IMR-90 (cell line): ENCODE results near the gene HRH1. TPM values are rescaled to one million over a fixed set of nuclear protein-coding genes. Genes with fewer than 3 reads are reported as not detected.
A peak's percentile ranks its signal among the peaks of the same experiment; 100 is the strongest.

ENCODE experiments used
- ATAC-seq: fragments of 200-7000 bp; cut with Tn5 transposase; 2 replicates; pipeline ENCODE4 v1.9.1; 2020; ENCODE audit warnings: low read depth, mild to moderate bottlenecking, moderate library complexity
- BruUV-seq: library from RNA; stranded (reverse); fragments of 400-500 nt; replicated peaks from 2 replicates; lab custom pipeline; 2021; lab: Mats Ljungman, UMichigan
- CTCF ChIA-PET: fragments of 300-600 bp; formaldehyde crosslinking; extraction: SDS; loops from one replicate; lab custom pipeline; 2021; ENCODE audit warnings: antibody characterized with exemption; lab: Yijun Ruan, JAX
- POLR2A ChIA-PET: fragments of 300-600 bp; sonication (Branson Sonifier 250); formaldehyde crosslinking; loops from one replicate; lab custom pipeline; 2022; ENCODE audit warnings: antibody characterized with exemption; ENCODE audit not compliant: unreplicated experiment; lab: Charles Lee
- DNase-seq: peaks from one replicate; pipeline ENCODE4 v3.0.0; 2013
- H2AFZ ChIP-seq: replicated peaks from 2 replicates; pipeline ENCODE3; 2013; ENCODE audit warnings: low read length, mild to moderate bottlenecking; ENCODE audit not compliant: poor library complexity
- H2AK5ac ChIP-seq: 2 replicates; pipeline ENCODE4 v1.6.1; 2013; ENCODE audit warnings: low read depth, low read length, inconsistent platforms
- H2AK9ac ChIP-seq: replicated peaks from 2 replicates; pipeline ENCODE3; 2013; ENCODE audit warnings: mild to moderate bottlenecking, low read depth, low read length, moderate library complexity; ENCODE audit not compliant: poor library complexity
- H2BK120ac ChIP-seq: 2 replicates; pipeline ENCODE4 v1.6.1; 2013; ENCODE audit warnings: low read depth, low read length, inconsistent platforms
- H2BK15ac ChIP-seq: 3 replicates; pipeline ENCODE4 v1.6.1; 2013; ENCODE audit warnings: low read depth, low read length, inconsistent platforms
- H2BK20ac ChIP-seq: 2 replicates; pipeline ENCODE4 v1.6.1; 2013; ENCODE audit warnings: low read depth, mild to moderate bottlenecking, inconsistent platforms, low read length, moderate library complexity
- H2BK5ac ChIP-seq: 2 replicates; pipeline ENCODE4 v1.6.1; 2013; ENCODE audit warnings: mild to moderate bottlenecking, low read depth, low read length, inconsistent platforms; ENCODE audit not compliant: poor library complexity, severe bottlenecking
- H3K14ac ChIP-seq: replicated peaks from 2 replicates; pipeline ENCODE4 v1.6.1; 2013; ENCODE audit warnings: low read depth, low read length, inconsistent platforms
- H3K18ac ChIP-seq: 2 replicates; pipeline ENCODE4 v1.6.1; 2013; ENCODE audit warnings: low read depth, low read length, control low read depth
- H3K23ac ChIP-seq: 2 replicates; pipeline ENCODE4 v1.6.1; 2013; ENCODE audit warnings: low read depth, low read length, inconsistent platforms
- H3K27ac ChIP-seq: 2 replicates; pipeline ENCODE4 v1.5.1; 2013; ENCODE audit warnings: mild to moderate bottlenecking, control low read depth, low read length; ENCODE audit not compliant: insufficient read depth
- H3K27me3 ChIP-seq: 2 replicates; pipeline ENCODE4 v1.6.1; 2013; ENCODE audit warnings: low read length; ENCODE audit not compliant: control insufficient read depth, insufficient read depth
- H3K36me3 ChIP-seq: 2 replicates; pipeline ENCODE4 v1.6.1; 2013; ENCODE audit warnings: low read length, mixed read lengths; ENCODE audit not compliant: control insufficient read depth, insufficient read depth
- H3K4ac ChIP-seq: 2 replicates; pipeline ENCODE4 v1.6.1; 2013; ENCODE audit warnings: low read depth, low read length, inconsistent platforms
- H3K4me1 ChIP-seq: 2 replicates; pipeline ENCODE4 v1.6.1; 2013; ENCODE audit warnings: low read length, mixed read lengths; ENCODE audit not compliant: control insufficient read depth, insufficient read depth
- H3K4me2 ChIP-seq: 2 replicates; pipeline ENCODE4 v1.6.1; 2013; ENCODE audit warnings: low read depth, mild to moderate bottlenecking, control low read depth, low read length, moderate library complexity
- H3K4me3 ChIP-seq: 2 replicates; pipeline ENCODE4 v1.5.1; 2013; ENCODE audit warnings: low read depth, mild to moderate bottlenecking, control low read depth, low read length, moderate library complexity; ENCODE audit not compliant: insufficient read depth
- H3K56ac ChIP-seq: 2 replicates; pipeline ENCODE4 v1.6.1; 2013; ENCODE audit warnings: low read length, inconsistent platforms; ENCODE audit not compliant: insufficient read depth; ENCODE audit errors: extremely low read depth
- H3K79me1 ChIP-seq, 2 experiments: 2 replicates each; pipeline ENCODE4 v1.6.1; 2013; ENCODE audit warnings: low read length in 2 of 2, inconsistent platforms in 1 of 2, low read depth in 1 of 2
- H3K9ac ChIP-seq: 2 replicates; pipeline ENCODE4 v1.6.1; 2013; ENCODE audit warnings: low read depth, low read length, control low read depth
- H3K9me1 ChIP-seq: 2 replicates; pipeline ENCODE4 v1.6.1; 2013; ENCODE audit warnings: low read length, inconsistent platforms; ENCODE audit not compliant: insufficient read depth
- H3K9me3 ChIP-seq: 2 replicates; pipeline ENCODE4 v1.6.1; 2013; ENCODE audit warnings: low read length; ENCODE audit not compliant: control insufficient read depth, insufficient read depth
- H4K20me1 ChIP-seq: 2 replicates; pipeline ENCODE4 v1.6.1; 2013; ENCODE audit warnings: low read length, inconsistent platforms; ENCODE audit not compliant: insufficient read depth
- H4K5ac ChIP-seq: 2 replicates; pipeline ENCODE4 v1.6.1; 2013; ENCODE audit warnings: mild to moderate bottlenecking, low read depth, low read length, control low read depth
- H4K8ac ChIP-seq, 2 experiments: 2 replicates each; pipeline ENCODE4 v1.6.1; 2013; ENCODE audit warnings: low read depth in 2 of 2, low read length in 2 of 2, control low read depth in 1 of 2, inconsistent platforms in 1 of 2
- H4K91ac ChIP-seq: 2 replicates; pipeline ENCODE4 v1.6.1; 2013; ENCODE audit warnings: low read depth, low read length, inconsistent platforms; ENCODE audit not compliant: insufficient read depth
- BHLHE40 ChIP-seq: fragments of 150-350 bp; IDR thresholded peaks from 2 replicates; pipeline ENCODE4 v1.6.1; 2016; ENCODE audit warnings: mild to moderate bottlenecking, low read depth, low read length
- CEBPB ChIP-seq: IDR thresholded peaks from 2 replicates; pipeline ENCODE4 v1.6.1; 2012; ENCODE audit warnings: low read depth, low read length, improper control_type of control experiment
- CHD1 ChIP-seq: IDR thresholded peaks from 2 replicates; pipeline ENCODE4 v1.6.1; 2012; ENCODE audit warnings: low read depth, low read length, improper control_type of control experiment
- FOS ChIP-seq: fragments of 150-350 bp; IDR thresholded peaks from 2 replicates; pipeline ENCODE4 v1.6.1; 2016; ENCODE audit warnings: low read depth, low read length
- MAFK ChIP-seq: IDR thresholded peaks from 2 replicates; pipeline ENCODE4 v1.6.1; 2012; ENCODE audit warnings: low read depth, low read length, improper control_type of control experiment
- MAZ ChIP-seq: IDR thresholded peaks from 2 replicates; pipeline ENCODE4 v1.6.1; 2012; ENCODE audit warnings: low read depth, mild to moderate bottlenecking, low read length, improper control_type of control experiment, moderate library complexity, borderline replicate concordance
- MXI1 ChIP-seq: IDR thresholded peaks from 2 replicates; pipeline ENCODE4 v1.6.1; 2012; ENCODE audit warnings: low read depth, mild to moderate bottlenecking, low read length, moderate library complexity, borderline replicate concordance
- NFE2L2 ChIP-seq: fragments of 150-350 bp; IDR thresholded peaks from 2 replicates; pipeline ENCODE4 v1.6.1; 2016; ENCODE audit warnings: low read depth, mild to moderate bottlenecking, low read length
- POLR2A ChIP-seq: IDR thresholded peaks from 2 replicates; pipeline ENCODE4 v1.6.1; 2012; ENCODE audit warnings: mild to moderate bottlenecking, low read depth, low read length
- RAD21 ChIP-seq: IDR thresholded peaks from 2 replicates; pipeline ENCODE4 v1.6.1; 2012; ENCODE audit warnings: low read length, improper control_type of control experiment
- RCOR1 ChIP-seq: IDR thresholded peaks from 2 replicates; pipeline ENCODE4 v1.6.1; 2012; ENCODE audit warnings: mild to moderate bottlenecking, low read length, improper control_type of control experiment; ENCODE audit not compliant: insufficient replicate concordance
- RFX5 ChIP-seq: IDR thresholded peaks from 2 replicates; pipeline ENCODE4 v1.8.0; 2012; ENCODE audit warnings: low read depth, mild to moderate bottlenecking, low read length, moderate library complexity
- SMC3 ChIP-seq: fragments of 150-350 bp; IDR thresholded peaks from 2 replicates; pipeline ENCODE4 v1.6.1; 2016; ENCODE audit warnings: low read depth, mild to moderate bottlenecking, antibody characterized with exemption, low read length, moderate library complexity
- WGBS, 2 experiments: methylation state at CpG; one replicate each; pipeline versions ENCODE4 v1.1.5 to v1.1.7; 2013; ENCODE audit warnings: missing lambda C conversion rate in 2 of 2; ENCODE audit not compliant: insufficient read length in 1 of 2; ENCODE audit errors: extremely low coverage in 2 of 2; 5-methylcytosine and 5-hydroxymethylcytosine counted together
- dilution Hi-C: fragments of 300-500 bp; cut with HindIII; formaldehyde crosslinking; loops from one replicate; pipeline ENCODE4 v1.14.3; 2018; ENCODE audit warnings: low sequenced_read_pairs; ENCODE audit not compliant: unreplicated experiment
- in situ Hi-C: fragments of 300-500 bp; cut with MboI; formaldehyde crosslinking; loops from 3 replicates; pipeline ENCODE4 v1.14.3; 2019; ENCODE audit warnings: low sequenced_read_pairs, inconsistent platforms, mixed read lengths
- intact Hi-C: fragments of 100-400 bp; cut with micrococcal nuclease; formaldehyde crosslinking; loops from 2 replicates; pipeline ENCODE4 v1.10.0; 2022
- polyA plus RNA-seq, 3 experiments: library from polyadenylated mRNA; depleted of rRNA; stranded (reverse); fragments of >200 nt; gene quantifications; 2 replicates each; pipeline ENCODE4 v1.2.3, GENCODE V29; 2012; ENCODE audit warnings: low replicate concordance in 1 of 3
- total RNA-seq: library from RNA; depleted of rRNA; stranded (reverse); fragments of >200 nt; gene quantifications from 2 replicates; pipeline ENCODE4 v1.2.3, GENCODE V29; 2012
- TF ChIP-seq, protein P1 (sequence below): fragments of 150-350 bp; IDR thresholded peaks from 2 replicates; pipeline ENCODE4 v1.6.1; 2017; ENCODE audit warnings: mild to moderate bottlenecking, antibody characterized with exemption, low read length, low read depth
- TF ChIP-seq, protein P2 (sequence below): fragments of 150-350 bp; IDR thresholded peaks from 2 replicates; pipeline ENCODE4 v1.6.1; 2016; ENCODE audit warnings: low read depth, mild to moderate bottlenecking, low read length, moderate library complexity, borderline replicate concordance
- TF ChIP-seq, protein P3 (sequence below): conservative IDR thresholded peaks from 2 replicates; pipeline ENCODE4 v1.5.1; 2012; ENCODE audit warnings: mild to moderate bottlenecking, low read depth, low read length, improper control_type of control experiment

Gene HRH1
- total and polyA plus RNA-seq, 2 of the 4 experiments (the other 2 are of a cell fraction) = 7.6 to 16.1 TPM

DNA sequence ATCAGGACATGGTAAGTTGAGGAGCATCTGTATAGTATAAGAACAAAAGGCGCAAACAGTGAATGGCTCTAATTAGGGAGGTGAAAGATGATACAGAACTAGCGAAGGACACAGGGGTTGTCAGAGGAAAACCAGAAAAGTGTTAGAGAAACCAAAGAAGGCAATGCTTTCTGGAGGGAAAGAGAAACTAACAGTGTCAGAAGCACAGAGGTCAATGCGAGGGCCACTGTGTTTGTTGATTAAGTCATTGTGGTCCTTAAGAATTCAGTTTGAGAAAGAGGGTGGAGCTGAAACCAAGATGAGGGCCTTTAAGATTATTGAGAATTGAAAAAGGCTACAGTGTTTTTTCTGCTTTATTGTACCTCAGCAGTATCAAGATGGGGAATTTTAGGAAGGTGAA, 146.7 kb downstream of the HRH1 start:
- peaks cover 14% of the 10 kb centered on the region for H3K36me3 ChIP-seq
- no peak overlapping the region for H3K9ac ChIP-seq
- H4K91ac ChIP-seq = no peak overlapping the region
- ChIA-PET CTCF (interaction anchor here (0.9 kb wide), 1 partner anchor 18 kb away, joined by 3 read pairs; no protein-coding TSS in a partner anchor), POLR2A (no interaction called here)
- peaks cover 27 to 50% of the 10 kb centered on the region in 2 experiments for H3K79me1 ChIP-seq
- H2BK20ac ChIP-seq = no peak overlapping the region
- no peak overlapping the region for H3K23ac ChIP-seq
- in situ Hi-C loops (no loop called here), dilution Hi-C loops (no loop called here), intact Hi-C loops (no loop called here)
- H3K18ac ChIP-seq = no peak overlapping the region
- TF ChIP-seq, protein P1, sequence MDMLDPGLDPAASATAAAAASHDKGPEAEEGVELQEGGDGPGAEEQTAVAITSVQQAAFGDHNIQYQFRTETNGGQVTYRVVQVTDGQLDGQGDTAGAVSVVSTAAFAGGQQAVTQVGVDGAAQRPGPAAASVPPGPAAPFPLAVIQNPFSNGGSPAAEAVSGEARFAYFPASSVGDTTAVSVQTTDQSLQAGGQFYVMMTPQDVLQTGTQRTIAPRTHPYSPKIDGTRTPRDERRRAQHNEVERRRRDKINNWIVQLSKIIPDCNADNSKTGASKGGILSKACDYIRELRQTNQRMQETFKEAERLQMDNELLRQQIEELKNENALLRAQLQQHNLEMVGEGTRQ = no peak
- no peak for TF ChIP-seq CHD1
- no peak for TF ChIP-seq SMC3
- TF ChIP-seq RAD21 = no peak
- no peak for TF ChIP-seq MAZ
- TF ChIP-seq MAFK = no peak
- no peak for TF ChIP-seq RCOR1
- no peak for TF ChIP-seq POLR2A
- TF ChIP-seq MXI1 = no peak
- TF ChIP-seq FOS = no peak
- no peak for TF ChIP-seq CEBPB
- TF ChIP-seq, protein P2, sequence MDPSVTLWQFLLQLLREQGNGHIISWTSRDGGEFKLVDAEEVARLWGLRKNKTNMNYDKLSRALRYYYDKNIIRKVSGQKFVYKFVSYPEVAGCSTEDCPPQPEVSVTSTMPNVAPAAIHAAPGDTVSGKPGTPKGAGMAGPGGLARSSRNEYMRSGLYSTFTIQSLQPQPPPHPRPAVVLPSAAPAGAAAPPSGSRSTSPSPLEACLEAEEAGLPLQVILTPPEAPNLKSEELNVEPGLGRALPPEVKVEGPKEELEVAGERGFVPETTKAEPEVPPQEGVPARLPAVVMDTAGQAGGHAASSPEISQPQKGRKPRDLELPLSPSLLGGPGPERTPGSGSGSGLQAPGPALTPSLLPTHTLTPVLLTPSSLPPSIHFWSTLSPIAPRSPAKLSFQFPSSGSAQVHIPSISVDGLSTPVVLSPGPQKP = no peak
- no peak for TF ChIP-seq RFX5
- no peak for TF ChIP-seq NFE2L2
- TF ChIP-seq BHLHE40 = no peak
- TF ChIP-seq, protein P3, sequence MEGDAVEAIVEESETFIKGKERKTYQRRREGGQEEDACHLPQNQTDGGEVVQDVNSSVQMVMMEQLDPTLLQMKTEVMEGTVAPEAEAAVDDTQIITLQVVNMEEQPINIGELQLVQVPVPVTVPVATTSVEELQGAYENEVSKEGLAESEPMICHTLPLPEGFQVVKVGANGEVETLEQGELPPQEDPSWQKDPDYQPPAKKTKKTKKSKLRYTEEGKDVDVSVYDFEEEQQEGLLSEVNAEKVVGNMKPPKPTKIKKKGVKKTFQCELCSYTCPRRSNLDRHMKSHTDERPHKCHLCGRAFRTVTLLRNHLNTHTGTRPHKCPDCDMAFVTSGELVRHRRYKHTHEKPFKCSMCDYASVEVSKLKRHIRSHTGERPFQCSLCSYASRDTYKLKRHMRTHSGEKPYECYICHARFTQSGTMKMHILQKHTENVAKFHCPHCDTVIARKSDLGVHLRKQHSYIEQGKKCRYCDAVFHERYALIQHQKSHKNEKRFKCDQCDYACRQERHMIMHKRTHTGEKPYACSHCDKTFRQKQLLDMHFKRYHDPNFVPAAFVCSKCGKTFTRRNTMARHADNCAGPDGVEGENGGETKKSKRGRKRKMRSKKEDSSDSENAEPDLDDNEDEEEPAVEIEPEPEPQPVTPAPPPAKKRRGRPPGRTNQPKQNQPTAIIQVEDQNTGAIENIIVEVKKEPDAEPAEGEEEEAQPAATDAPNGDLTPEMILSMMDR = no peak
- no peak overlapping the region for H2BK120ac ChIP-seq
- no peaks in the 10 kb centered on the region for H4K20me1 ChIP-seq
- H2AFZ ChIP-seq = no peak overlapping the region
- BruUV-seq = no TSS peak
- no peak overlapping the region for H3K27ac ChIP-seq
- no peak overlapping the region for H4K8ac ChIP-seq
- DNase-seq (peak; percentile 59), ATAC-seq (peak; percentile 79)
- no peak overlapping the region; the same call in 1 of the 2 replicates for H3K4me2 ChIP-seq
- no peak overlapping the region for H2BK5ac ChIP-seq
- 100% methylated on average over 1 of the region's 3 CpGs; no CpG with 5 or more reads in 1 of the 2 experiments for WGBS, 2 experiments
- no peak overlapping the region for H4K5ac ChIP-seq
- H2BK15ac ChIP-seq = no peak overlapping the region
- H3K4me3 ChIP-seq = no peak overlapping the region
- H3K4ac ChIP-seq = no peak overlapping the region
- no peaks in the 10 kb centered on the region for H3K27me3 ChIP-seq
- peaks cover 4% of the 10 kb centered on the region; the same call in 1 of the 2 replicates for H3K4me1 ChIP-seq
- H3K56ac ChIP-seq = no peak overlapping the region
- peaks cover 12% of the 10 kb centered on the region; the same call in 1 of the 2 replicates for H3K9me1 ChIP-seq
- no peak overlapping the region for H2AK9ac ChIP-seq
- H3K14ac ChIP-seq = no peak overlapping the region
- H2AK5ac ChIP-seq = no peak overlapping the region
- H3K9me3 ChIP-seq = no peaks in the 10 kb centered on the region
